ENCODE data around the gene SEMA5B. TPM values are rescaled to one million over a fixed set of nuclear protein-coding genes. Genes with fewer than 3 reads are reported as not detected.

Gene SEMA5B
- total and polyA plus RNA-seq, 9 of the 15 experiments (the other 6 are each of a cell fraction or from before 2014, with no cell fraction given) = not detected

GRCh38 chr3:123075359-123075758, 47.8 kb upstream of the SEMA5B start:
- no peaks in the 10 kb centered on the region for H3K27me3 ChIP-seq (ENCODE audit: control insufficient read depth in 2 of 2, insufficient read depth in 2 of 2, low read length in 2 of 2)
- TF ChIP-seq NBN (IDR thresholded peaks at IDR 0.05; ENCODE audit: low read depth) (no peak), CBFA2T3 (IDR thresholded peaks at IDR 0.05) (peak; percentile 29; the same call in 1 of the 2 replicates), CHD1 (IDR thresholded peaks at IDR 0.05; ENCODE audit: low read length) (no peak), DPF2 (IDR thresholded peaks at IDR 0.05) (0 out of 2 replicates have a peak, but pooled peaks have one; percentile 22), SRSF9 (IDR thresholded peaks at IDR 0.05; ENCODE audit: borderline replicate concordance, low read depth, low read length) (no peak), FOSL1 (tag; conservative IDR thresholded peaks at IDR 0.05) (0 out of 2 replicates have a peak, but pooled peaks have one; percentile 13), ARID1B (IDR thresholded peaks at IDR 0.05) (0 out of 2 replicates have a peak, but pooled peaks have one; percentile 7), ZNF384 (IDR thresholded peaks at IDR 0.05; ENCODE audit: low read depth, low read length) (peak; percentile 50; the same call in 1 of the 2 replicates), ZNF24 (IDR thresholded peaks at IDR 0.05) (no peak), HDAC1 (IDR thresholded peaks at IDR 0.05) (0 out of 4 replicates have a peak, but pooled peaks of 1 of the 2 experiments have one; percentile 20), EHMT2 (IDR thresholded peaks at IDR 0.05) (peak; percentile 77)
- 0 out of 2 replicates have a peak overlapping the region, but pooled peaks have one; percentile 6 for H3K4me2 ChIP-seq (ENCODE audit: insufficient read depth, low read length)
- peaks cover 11 to 45% of the 10 kb centered on the region in 2 experiments for H3K4me1 ChIP-seq (replicated peaks in 1 of 2; ENCODE audit: control insufficient read depth in 2 of 2, insufficient read depth in 2 of 2, low read length in 2 of 2)
- peaks cover 96% of the 10 kb centered on the region for H3K79me2 ChIP-seq (ENCODE audit: control insufficient read depth, insufficient read depth, low read length)
- 20% methylated on average over 1 of the region's 1 CpG for WGBS (ENCODE audit: insufficient coverage, low coverage, missing lambda C conversion rate)
- H4K20me1 ChIP-seq (replicated peaks; ENCODE audit: control insufficient read depth, insufficient read depth, low read length) = peaks cover 39% of the 10 kb centered on the region
- no peaks in the 10 kb centered on the region for H3K9me3 ChIP-seq (replicated peaks; ENCODE audit: control insufficient read depth, insufficient read depth, low read depth, low read length)
- H3K27ac ChIP-seq (ENCODE audit: extremely low read depth, low read depth, low read length) = no peak overlapping the region; the same call in 2 of the 3 replicates
- peak; percentile 64 for FAIRE-seq
- no peak overlapping the region for H2AFZ ChIP-seq (ENCODE audit: low read depth, low read length)
- H3K9me1 ChIP-seq (ENCODE audit: control insufficient read depth, insufficient read depth, low read length) = peaks cover 13% of the 10 kb centered on the region
- BruUV-seq (replicated peaks) = no TSS peak
- in situ Hi-C loops (cut with MboI) = no loop called here
- intact Hi-C loops (cut with micrococcal nuclease) = no loop called here
- peak; percentile 53 for ATAC-seq
- H3K9ac ChIP-seq (ENCODE audit: insufficient read depth in 1 of 2, low read depth in 2 of 2, low read length in 2 of 2) = peak overlapping the region in 1 of 2 experiments; percentile 45; a peak in 1 of 4 replicates
- H3K36me3 ChIP-seq (ENCODE audit: control insufficient read depth, insufficient read depth, low read length) = peaks cover 8% of the 10 kb centered on the region; the same call in 2 of the 3 replicates
- H3K4me3 ChIP-seq = no peak overlapping the region
- CTCF ChIA-PET (ENCODE audit: low intra/inter-chr PET ratio) = no interaction called here
- POLR2A ChIA-PET = no interaction called here
- peak in 2 of 4 experiments; percentile 37 to 45 for DNase-seq (ENCODE audit: extremely low read depth in 1 of 4, low spot score in 3 of 4)

Measured in K562 (cell line).